Esophagus squamous epithelium (tissue), 4 donors: ENCODE data around the gene MYPOP.

Experiments
- CTCF ChIP-seq, 6 experiments: fragments of 450-650 bp in 4 of 6; fragments of 200-600 bp in 2 of 6; sonication (generic) in 2 of 6; IDR thresholded peaks; one replicate each; pipeline ENCODE4 v1.5.1; 2016 to 2019; ENCODE audit warnings: antibody characterized with exemption in 6 of 6, mild to moderate bottlenecking in 4 of 6, moderate library complexity in 4 of 6
- POLR2A ChIP-seq, 4 donors: fragments of 450-650 bp; IDR thresholded peaks; one replicate each; pipeline ENCODE4 v1.6.1; 2017; ENCODE audit warnings: antibody characterized with exemption in 4 of 4, mild to moderate bottlenecking in 4 of 4, moderate library complexity in 3 of 4

DNA sequence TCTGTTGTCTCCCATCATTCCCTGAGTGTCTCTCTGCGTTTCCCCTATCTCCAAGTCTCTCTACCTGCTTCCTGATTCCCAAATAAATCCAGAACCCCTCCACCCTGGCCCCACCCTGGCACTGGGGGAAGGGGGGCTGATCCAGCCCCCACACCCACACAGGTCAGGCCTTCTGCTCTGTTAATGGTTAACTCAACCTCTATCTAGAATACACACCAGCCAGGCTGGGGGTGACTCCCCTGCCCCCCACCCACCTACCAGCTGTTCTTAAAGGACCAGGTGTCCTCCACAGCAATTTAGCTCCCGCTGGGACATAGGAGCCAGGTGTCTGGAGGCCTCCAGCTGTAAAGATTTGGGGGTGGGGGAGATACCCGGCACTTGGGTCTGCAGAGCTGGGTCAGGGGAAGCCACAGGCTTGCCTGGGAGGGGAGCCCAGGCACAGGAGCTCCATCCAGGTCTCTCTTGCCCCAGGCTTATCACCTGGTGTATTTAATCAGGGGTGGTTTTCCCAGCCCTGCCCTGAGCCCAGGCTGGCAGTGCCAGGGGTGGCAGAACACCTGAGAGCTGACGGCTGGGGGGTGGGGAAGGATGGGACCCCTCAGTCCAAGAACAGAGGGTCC lies 20.4 kb downstream of the MYPOP start:
- TF ChIP-seq POLR2A (IDR thresholded peaks at IDR 0.05) (no peak), CTCF (IDR thresholded peaks at IDR 0.05) (no peak)
